Raji (cell line): ENCODE data around the gene SLC16A2.

Source experiments
- POLR2A ChIP-seq: IDR thresholded peaks from 2 replicates; pipeline ENCODE4 v1.6.1; 2011; ENCODE audit warnings: low read depth, low read length, control low read depth; ENCODE audit not compliant: insufficient read depth

SLC16A2 gene

DNA sequence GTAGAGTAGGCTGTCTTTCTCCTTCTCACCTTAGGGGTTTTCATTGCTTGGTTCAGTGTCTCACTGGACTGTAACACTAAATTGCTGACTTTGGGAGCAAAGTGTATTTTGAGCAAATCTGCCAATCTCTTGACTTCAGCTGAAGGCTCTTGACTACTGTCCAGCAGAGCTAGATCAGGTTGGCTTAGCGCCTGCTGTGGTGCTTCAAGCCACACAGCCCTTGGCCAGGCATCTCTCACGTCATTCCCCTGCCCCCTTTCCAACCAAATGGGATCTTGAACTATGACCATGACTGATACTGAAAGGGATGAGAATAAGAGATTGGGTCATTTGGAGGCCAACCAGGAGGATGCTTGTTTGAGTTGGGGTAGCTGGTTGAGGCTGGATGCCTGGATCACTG lies 4.8 kb downstream of the SLC16A2 start:
- no peak for TF ChIP-seq POLR2A

DNA sequence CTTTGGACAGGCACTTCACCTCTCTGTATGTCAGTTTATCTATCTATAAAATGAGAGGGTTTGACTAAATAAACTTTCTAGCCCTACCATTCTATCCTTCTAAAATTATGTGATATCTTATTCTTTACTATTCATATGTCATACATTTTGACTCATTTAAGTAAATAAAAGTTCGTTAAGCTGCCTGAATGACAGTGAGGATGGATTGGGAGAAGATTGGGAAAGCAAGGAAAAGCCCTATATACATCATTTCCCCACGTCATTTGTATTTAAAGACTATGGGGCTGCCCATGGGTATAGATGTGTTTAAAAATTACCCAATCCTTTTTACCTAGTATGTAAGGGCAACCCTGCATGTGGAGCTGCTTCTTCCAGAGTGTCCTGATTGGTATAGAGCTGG lies 5.3 kb downstream of the SLC16A2 start:
- TF ChIP-seq POLR2A, result no peak

DNA sequence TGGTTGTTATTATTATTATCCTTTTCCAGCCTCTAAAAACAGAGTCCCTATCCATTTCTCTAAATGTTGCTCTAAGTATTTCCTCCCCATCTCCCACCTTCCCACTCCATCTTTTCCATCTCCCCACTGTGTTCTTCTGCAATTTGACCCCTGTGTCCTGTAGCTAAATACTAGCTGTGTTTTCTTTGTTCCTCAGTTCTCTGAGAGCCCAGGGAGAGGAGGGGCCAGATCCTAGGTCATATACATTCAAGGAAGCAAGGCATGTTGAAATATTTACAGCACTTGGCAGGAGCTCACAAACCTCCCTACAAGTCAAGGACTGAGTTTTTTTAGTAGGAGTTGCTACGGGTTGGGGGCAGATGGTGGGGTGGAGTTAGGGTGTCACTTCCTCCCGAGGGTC lies 10.5 kb downstream of the SLC16A2 start:
- no peak for TF ChIP-seq POLR2A

DNA sequence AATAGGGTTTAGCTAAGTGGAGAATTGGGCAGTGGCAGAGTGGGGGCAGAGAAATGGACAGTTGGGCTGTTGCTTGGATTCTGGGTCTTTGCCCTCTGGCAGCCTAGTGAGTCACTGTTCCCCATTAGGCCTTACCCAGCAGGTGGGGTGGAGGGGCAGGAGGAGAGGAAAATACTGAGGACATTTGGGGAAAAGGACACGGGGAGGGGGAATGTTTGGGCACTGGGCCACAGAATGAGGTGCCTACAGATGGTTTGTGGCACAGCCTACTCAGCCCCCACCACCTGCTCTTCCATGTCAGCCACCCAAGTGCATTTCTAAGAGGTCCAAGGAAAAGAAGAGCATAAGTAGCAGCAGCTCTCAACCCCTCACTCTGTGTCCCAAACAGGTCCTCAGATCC lies 13.0 kb downstream of the SLC16A2 start:
- TF ChIP-seq POLR2A, result no peak

DNA sequence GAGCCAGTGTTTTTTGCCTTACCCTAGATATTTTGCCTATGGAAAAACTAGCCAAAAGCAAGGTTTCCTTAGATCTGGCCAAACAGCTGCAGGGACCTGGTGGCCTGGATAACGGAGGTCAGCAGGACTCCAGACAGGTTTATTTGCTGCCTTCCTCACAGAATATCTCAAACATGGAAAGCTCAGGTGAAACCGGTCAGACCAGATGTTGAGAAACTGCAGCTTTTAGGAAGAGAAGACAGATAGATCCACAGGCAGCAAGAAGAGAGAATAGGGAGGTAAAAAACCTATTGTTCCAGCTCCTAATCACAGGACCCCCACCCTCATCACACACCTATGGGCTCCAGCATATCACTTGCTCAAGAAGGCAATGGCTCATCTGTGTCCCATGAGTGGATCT lies 16.2 kb downstream of the SLC16A2 start:
- no peak for TF ChIP-seq POLR2A

DNA sequence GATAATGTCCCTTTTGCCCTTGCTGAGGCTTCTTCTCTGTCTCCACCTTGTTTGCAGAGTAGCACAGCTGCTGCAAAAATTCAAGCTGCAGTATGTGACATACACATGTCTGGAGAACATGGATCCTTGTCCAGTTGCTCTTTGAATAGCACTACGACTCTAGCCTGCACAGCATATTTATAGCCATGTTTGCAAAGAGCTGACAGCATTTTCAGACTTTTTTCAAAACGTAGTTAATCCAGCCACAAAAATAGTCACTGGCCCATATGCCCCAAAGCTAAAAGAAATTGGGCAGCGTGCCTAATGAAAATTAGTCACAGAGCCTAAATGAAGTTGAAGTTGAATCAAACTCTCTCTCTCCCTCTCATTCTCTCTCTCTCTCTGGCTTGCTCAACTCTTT lies 17.5 kb downstream of the SLC16A2 start:
- TF ChIP-seq POLR2A, result no peak

DNA sequence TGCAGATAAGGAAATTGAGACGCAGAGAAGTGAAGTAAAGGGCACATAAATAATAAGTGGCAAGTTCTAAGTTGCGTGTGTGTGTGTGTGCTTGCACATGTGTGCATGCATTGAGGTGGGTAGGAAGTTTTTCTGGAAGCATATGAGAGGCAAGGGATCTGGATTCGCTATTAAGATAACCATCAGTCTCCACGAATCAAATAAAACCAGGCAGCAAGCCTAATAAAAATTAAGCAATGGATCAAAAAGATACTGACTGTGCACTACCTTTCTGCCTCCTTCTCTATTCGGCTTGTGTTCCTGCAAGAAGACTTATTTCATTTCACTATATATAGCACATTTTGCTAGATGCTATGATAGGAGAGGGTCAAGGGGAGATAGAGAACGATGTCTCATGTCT lies 23.8 kb downstream of the SLC16A2 start:
- no peak for TF ChIP-seq POLR2A

DNA sequence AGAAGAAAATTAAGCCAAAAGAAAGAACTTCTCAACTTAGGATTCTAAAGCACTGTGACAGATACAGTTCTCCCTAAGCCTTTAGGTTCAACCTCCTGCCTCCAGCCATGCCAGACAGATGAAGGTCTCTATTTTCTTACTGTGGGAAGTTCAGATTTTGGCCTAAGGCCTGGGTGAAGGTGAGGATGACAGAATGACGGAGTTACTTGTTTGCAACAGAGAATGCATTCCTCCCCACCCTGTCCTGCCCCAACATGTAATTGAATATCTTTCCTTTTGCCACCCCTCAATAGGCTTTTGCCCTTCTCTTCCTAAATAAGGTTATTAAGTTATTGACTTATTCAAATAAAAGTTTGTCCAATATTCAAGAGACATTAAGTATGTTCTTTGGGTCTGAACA lies 25.6 kb downstream of the SLC16A2 start:
- no peak for TF ChIP-seq POLR2A

DNA sequence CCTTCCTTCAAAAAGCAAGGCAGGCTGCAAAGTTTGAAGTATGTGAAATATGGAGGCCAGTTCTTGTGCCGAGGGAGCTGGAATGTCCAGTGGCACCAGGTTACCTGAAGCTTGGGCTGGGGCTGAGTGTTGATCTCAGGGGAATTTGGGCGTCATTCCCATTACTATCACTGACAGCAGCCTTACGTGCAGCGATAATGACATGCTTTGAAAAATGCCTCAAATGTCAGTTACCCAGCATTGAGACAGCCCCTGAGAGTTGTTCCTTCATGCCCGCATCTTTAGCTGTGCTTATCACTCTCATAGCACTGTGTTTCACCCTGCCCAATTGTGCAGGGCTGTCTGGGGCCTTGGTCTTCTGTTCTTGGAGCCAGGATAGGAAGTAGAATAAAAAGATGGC lies 27.4 kb downstream of the SLC16A2 start:
- TF ChIP-seq POLR2A, result no peak

DNA sequence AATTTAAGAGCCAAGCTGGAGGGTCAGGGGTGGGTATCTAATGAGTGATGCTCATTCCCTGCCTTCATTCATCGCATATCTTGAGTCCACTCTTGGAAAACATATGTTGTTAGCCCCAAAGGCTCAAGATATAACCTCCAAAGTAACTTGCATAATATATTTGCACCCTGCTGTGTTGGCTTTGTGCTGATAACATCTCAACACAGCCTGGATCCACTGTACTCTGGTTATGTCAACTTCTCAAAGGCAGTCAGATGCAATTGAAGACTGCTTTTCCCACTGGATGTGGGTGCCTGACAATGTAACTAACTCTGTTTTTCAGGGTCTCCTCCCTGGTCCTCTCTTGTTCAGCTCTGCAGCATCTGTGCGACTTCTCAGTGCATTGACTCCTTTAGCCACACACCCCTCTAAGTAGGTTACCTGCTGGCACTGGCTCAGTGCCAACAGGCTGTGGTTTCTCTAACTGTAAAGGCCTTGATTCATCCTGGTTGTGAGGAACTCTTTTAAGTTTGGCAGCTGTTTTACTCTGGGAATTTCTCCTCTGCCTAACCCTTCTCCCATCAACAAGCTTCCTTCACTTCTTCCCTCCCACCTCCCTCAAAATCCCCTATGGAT lies 28.1 kb downstream of the SLC16A2 start:
- no peak for TF ChIP-seq POLR2A

DNA sequence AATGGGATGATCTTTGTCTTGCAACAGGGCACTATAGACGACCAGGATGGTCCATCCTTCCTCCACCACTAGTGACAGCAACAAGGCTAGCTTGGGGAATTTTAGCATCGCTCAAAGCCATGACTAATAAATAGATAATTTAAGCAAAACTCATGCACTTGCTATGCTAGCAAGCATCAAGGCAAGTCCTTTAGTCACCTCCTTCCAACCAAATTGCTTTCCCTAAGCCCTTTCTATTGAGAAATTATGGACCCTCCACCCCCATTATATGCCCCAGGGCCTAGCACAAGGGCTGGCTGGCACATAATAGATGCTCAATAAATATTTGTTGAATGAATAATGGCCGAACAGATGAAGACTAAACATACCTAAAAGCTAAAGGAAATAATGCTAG lies 28.6 kb downstream of the SLC16A2 start:
- TF ChIP-seq POLR2A, result no peak

DNA sequence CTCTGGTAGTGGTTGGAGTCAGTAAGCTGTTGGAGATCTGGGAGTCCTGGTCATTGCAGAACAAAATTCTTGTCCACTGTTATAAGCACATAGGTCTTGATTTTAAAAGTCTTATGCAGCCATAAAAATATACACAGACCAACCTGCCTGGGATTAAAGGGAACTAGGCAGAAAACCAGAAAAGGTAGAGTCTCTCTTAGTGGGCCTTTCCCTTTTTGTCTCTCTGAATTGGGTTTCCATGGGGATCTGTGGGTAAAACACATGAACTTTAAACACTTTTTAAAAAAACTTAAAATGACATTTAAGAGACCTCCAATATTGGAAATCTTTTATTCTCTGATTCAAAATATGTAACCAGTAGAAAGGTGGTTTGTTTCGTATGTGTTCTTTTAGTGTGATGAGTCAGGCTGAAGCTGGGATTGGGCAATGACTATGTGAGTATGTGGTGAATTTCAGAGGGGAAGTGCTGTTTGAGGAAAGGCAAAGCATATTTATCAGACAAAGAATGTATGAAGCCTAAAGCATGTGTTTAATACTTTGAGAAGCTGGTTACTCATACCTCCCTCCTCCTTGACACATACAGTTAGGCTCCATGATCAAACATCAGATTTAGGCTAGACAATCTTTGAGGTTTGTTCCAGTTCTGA lies 29.6 kb downstream of the SLC16A2 start:
- no peak for TF ChIP-seq POLR2A

DNA sequence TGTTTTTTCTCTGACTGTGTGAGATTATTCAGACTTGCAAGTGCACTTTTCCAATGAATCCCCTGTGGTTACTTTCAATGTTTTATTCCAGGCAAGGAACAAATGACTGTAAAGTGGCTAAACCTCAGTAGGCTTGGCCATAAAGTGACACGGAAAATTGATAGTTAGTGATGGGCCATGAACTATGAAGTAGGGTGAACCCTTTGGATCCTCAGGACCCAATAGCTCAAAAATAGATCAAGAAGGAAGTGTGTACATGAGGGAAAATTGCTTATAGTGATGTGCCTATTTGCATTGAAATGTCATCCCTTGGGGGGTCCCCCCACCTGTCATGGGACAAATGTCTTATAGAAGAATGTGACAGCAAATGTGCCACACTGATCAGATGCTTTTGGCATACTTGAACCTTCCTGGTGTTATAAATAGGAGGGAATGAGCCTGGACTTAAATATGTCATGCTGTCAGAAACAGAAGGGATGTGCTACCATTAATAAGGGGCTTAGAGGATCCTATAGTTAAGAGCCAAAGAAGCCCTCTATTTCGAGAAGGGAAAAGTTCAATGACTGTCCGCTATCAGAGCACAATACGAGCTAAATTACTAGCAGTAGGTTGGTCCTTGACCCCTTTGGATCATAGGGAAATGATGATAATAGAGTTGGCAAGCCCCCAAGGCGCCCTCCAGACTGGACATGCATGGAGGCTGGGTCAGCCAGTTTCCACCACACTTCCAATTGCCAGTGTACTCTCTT lies 30.3 kb downstream of the SLC16A2 start:
- no peak for TF ChIP-seq POLR2A

DNA sequence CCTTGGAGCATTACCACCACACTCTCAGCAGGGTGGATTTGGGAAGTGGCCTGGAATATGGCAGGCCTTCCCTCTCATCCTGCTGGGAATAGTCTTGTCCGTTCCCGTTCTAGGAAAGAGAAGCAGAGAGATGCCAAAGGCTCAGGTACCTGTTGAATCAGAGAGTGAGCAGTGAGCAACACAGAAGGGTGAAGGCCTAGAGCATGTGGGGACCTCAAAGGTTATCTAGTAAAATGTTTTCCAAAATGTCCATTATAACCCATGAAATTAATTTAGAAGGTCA lies 30.8 kb downstream of the SLC16A2 start:
- TF ChIP-seq POLR2A, result no peak

DNA sequence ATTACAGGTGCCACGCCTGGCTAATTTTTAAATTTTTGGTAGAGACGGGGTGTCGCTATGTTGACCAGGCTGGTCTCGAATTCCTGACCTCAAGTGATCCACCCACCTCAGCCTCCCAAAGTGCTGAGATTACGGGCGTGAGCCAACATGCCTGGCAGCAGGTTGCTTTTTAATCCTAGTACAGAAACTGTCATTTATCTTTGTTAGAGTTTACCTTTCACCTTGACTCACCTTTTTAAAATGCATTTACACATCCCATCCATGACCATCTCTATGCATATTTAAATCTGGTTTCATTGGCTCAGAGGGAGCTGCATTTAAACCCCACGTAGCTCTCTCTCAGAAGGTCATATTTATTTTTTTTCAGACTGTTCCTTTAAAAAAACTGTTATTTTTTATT lies 31.9 kb downstream of the SLC16A2 start:
- no peak for TF ChIP-seq POLR2A

DNA sequence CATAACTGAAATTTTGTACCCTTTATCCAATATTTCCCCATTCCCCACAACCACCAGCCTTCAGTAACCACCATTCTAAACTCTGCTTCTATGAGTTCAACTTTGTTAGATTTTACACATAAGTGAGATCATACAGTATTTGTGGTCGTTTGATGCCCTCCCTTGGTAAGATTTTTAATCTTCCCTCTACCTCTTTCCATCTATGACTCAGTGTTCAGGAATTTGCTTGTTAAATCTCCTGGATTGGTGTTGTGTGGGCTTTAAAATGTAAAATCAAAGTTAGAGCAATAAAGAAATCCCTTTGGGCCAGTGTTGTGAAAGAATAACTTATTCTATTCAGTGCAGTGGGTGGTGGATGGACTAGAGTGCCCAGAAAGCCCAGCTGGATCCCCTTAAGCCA lies 37.4 kb downstream of the SLC16A2 start:
- no peak for TF ChIP-seq POLR2A

DNA sequence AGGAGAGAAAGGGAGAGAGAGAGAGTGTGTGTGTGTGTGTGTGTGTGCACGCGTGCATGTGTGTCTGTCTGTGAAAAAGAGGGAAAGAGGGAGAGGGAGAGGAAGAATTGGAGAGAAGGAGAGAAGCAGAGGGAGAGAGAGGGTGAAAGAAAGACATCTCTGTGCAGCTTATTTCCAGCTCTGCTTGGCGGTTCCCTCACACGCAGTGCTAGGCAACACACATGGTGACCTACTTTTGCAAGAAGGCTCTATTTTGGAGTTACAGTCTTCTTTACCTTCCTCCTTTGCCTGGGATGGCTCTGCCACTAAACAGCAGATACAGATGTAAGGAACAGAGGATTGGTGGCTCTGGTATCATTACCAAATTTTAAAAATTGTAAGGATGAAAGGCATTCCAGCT lies 40.1 kb downstream of the SLC16A2 start:
- no peak for TF ChIP-seq POLR2A
